ENCODE data around the gene RIMKLA. TPM values are rescaled to one million over a fixed set of nuclear protein-coding genes. Genes with fewer than 3 reads are reported as not detected.

Gene RIMKLA
- total RNA-seq, 2 experiments from 2014 or later, result not detected

GRCh38 chr1:42399315-42400100 lies 18.9 kb downstream of the RIMKLA start:
- no TSS peak for BruUV-seq (replicated peaks)
- no peak overlapping the region for H3K27ac ChIP-seq (ENCODE audit: low read depth, low read length, poor library complexity, severe bottlenecking)
- H3K79me2 ChIP-seq (ENCODE audit: insufficient read depth, low read depth, low read length), result no peaks in the 10 kb centered on the region
- H4K20me1 ChIP-seq (ENCODE audit: insufficient read depth, low read length), result no peaks in the 10 kb centered on the region
- POLR2A ChIA-PET, result no interaction called here
- H3K4me1 ChIP-seq (ENCODE audit: insufficient read depth, low read length, poor library complexity, severe bottlenecking), result no peaks in the 10 kb centered on the region
- TF ChIP-seq EZH2phosphoT487 (IDR thresholded peaks at IDR 0.05; ENCODE audit: borderline replicate concordance, low read depth, low read length) (no peak), CTCF (conservative IDR thresholded peaks at IDR 0.05; ENCODE audit: low read length) (no peak)
- no peak for DNase-seq (ENCODE audit: low spot score)
- CTCF ChIA-PET (ENCODE audit: unreplicated experiment), result no interaction called here
- no peak overlapping the region for H3K4me2 ChIP-seq (ENCODE audit: low read length)
- intact Hi-C loops (cut with micrococcal nuclease; ENCODE audit: unreplicated experiment), result no loop called here
- H2AFZ ChIP-seq (ENCODE audit: low read length), result no peak overlapping the region
- no peaks in the 10 kb centered on the region for H3K36me3 ChIP-seq (ENCODE audit: insufficient read depth, low read length)
- H3K9me2 ChIP-seq (ENCODE audit: insufficient read depth, low read length), result no peaks in the 10 kb centered on the region
- H3K9me3 ChIP-seq (ENCODE audit: low read length), result no peaks in the 10 kb centered on the region
- H3K4me3 ChIP-seq (ENCODE audit: low read depth, low read length, poor library complexity, severe bottlenecking), result no peak overlapping the region

DNA sequence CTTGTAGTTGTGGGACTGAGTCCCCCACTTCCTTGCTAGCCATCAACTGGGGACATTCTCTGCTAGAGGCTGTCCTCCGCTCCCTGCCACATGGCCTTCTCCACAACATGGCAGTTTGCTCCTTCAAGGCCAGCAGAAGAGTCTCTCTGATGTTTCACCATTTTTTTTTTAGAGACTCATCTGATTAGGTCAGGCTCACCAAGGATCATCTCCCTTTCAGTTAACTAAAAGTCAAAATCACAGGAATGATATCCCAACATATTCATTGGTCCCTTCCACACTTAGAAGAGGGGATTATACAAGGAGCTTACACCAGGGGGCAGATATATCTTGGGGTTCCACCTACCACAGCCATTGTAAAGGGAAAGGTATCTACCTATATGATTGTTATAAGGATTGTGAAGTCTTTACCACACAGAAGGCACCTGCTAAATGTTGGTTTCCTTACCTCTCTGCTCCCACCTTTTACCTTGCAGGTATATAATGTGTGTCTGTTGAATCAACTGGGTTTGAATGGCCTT lies 23.3 kb downstream of the RIMKLA start:
- H3K4me1 ChIP-seq (ENCODE audit: insufficient read depth, low read length, poor library complexity, severe bottlenecking), result no peaks in the 10 kb centered on the region
- H3K4me2 ChIP-seq (ENCODE audit: low read length), result no peak overlapping the region
- ChIA-PET CTCF (ENCODE audit: unreplicated experiment) (no interaction called here), POLR2A (no interaction called here)
- no peak overlapping the region for H3K4me3 ChIP-seq (ENCODE audit: low read depth, low read length, poor library complexity, severe bottlenecking)
- no TSS peak for BruUV-seq (replicated peaks)
- no peaks in the 10 kb centered on the region for H3K9me3 ChIP-seq (ENCODE audit: low read length)
- DNase-seq (ENCODE audit: low spot score), result no peak
- no peaks in the 10 kb centered on the region for H3K36me3 ChIP-seq (ENCODE audit: insufficient read depth, low read length)
- H3K79me2 ChIP-seq (ENCODE audit: insufficient read depth, low read depth, low read length), result no peaks in the 10 kb centered on the region
- no peaks in the 10 kb centered on the region for H4K20me1 ChIP-seq (ENCODE audit: insufficient read depth, low read length)
- intact Hi-C loops (cut with micrococcal nuclease; ENCODE audit: unreplicated experiment), result no loop called here
- H3K9me2 ChIP-seq (ENCODE audit: insufficient read depth, low read length), result no peaks in the 10 kb centered on the region
- no peak overlapping the region for H2AFZ ChIP-seq (ENCODE audit: low read length)
- 0 out of 2 replicates have a peak, but pooled peaks have one; percentile 18 for TF ChIP-seq CTCF (conservative IDR thresholded peaks at IDR 0.05; ENCODE audit: low read length)
- TF ChIP-seq EZH2phosphoT487 (IDR thresholded peaks at IDR 0.05; ENCODE audit: borderline replicate concordance, low read depth, low read length), result no peak
- H3K27ac ChIP-seq (ENCODE audit: low read depth, low read length, poor library complexity, severe bottlenecking), result no peak overlapping the region
